NCI-H146 treated with DMSO at 0.1 percent for 48 hours (cell line): Measurements from ENCODE around the gene HAND1.
"Not testable (repeated sequence)": the region's sequence is repeated elsewhere in the genome, so short reads cannot be mapped to it uniquely, and the experiment has no call there.

ENCODE experiments used
- DNase-seq: peaks from one replicate; lab custom pipeline; 2025; ENCODE audit not compliant: unreplicated experiment; lab: John Stamatoyannopoulos, UW

The HAND1 gene

GRCh38 chr5:154478224-154478565 lies at the start of gene HAND1:
TSS of gene HAND1 (minus strand) at chr5:154478227. CDS start at chr5:154478008, 219 bp downstream.
- peak; percentile 15 for DNase-seq

DNA sequence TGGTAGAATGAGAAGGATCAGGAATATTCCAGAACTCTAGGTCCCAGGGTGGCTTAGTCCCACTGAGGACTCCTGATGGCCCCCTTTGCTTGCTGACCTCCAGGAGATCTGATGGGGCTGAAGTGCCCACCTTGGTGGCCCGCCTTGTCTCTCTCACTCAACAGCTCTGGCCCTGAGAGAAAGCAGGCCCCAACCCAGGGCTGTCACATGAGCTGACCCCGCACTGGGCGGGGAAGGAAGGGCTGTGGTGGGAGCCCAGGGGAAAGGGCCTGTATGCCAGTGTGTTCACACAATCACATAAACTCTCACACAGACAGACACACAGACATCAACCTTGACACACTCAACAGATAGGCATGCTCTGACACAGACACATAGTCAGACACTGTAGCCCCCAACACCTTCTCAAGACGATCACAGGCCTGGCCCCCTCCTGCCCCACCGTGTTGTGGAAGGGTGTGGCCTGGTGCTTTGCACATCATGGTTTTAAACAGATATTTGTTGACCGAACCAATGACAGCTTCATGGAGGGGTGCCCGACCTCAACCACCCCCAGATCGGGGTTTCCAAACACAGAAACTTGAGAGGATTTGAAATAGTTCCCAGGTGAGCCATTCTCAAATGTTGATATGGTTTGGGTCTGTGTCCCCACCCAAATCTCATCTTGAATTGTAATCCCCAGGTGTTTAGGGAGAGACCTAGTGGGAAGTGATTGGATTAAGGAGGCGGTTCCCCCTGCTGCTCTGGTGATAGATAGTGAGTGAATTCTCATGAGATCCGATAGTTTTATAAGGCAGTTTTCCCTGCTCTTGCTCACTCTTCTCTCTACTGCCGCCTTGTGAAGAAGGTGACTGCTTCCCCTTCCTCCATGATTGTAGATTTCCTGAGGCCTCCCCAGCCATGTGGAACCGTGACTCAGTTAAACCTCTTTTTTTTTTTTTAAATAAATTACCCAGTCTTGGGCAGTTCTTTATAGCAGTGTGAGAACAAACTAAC lies 48.5 kb upstream of the HAND1 start:
- DNase-seq: no peak

- no peak for DNase-seq
Observed at GRCh38 chr5:154524859-154525258, 46.8 kb upstream of the HAND1 start.

DNA sequence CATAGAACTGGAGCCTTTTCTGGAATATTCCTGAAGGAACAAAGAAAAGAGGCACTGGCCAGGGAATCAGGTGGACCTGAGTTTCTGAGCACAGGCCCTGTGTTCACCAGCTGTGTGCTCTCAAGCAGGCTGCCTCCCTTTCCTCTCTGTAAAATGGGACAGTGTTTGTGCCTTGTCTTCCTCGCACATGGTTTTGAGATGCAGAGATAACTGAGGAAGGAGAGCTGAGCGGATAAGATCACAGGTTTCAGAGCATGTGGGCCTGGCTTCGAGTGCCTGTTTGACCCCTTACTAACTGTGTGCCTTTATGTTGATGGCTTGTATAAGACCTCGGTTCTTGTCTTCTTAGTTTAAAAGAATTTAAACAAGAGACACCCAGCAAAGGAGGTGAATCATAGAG lies 46.2 kb upstream of the HAND1 start:
- DNase-seq: no peak

DNA sequence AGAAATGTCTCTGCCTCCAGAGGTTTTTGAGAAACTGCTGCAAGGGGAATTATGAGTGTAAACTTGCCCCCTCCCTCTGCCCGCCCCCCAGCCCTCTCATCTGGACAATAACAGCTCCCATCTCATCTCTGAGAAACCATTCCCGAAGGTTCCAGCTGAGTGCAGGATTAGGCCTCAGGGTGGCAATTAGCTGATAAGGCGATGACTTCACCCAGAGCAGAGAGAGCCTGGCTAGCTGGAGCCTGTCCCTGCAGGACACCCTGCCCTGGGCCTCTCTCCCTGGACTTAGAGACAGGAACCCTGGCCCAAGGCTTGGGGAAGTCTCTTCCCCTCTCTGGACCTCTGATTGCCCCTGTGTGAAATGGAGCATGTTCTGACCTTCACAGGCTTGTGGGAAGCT lies 45.7 kb upstream of the HAND1 start:
- no peak for DNase-seq

DNA sequence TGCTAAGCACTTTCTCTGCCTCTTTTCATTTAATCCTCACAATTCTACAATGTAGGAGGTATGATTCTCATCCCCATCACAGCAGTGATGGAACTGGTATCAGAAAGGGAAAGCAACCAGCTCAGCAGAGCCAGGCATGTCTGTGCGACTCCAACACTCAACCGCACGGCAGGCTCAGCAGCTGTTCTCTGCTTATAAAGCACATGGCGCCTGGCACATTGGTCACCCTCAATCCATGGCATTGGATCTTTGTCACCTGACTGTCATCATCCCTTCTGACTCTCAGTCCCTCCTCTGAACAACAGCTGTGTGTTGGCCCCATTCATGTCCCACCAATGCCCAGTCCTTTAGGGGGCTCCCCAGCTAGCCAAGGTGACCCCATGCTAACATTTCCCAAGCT lies 45.1 kb upstream of the HAND1 start:
- no peak for DNase-seq

- DNase-seq: no peak
Observed at GRCh38 chr5:154522284-154522683, 44.3 kb upstream of the HAND1 start.

- DNase-seq: no peak
Observed at GRCh38 chr5:154521756-154522155, 43.7 kb upstream of the HAND1 start.

DNA sequence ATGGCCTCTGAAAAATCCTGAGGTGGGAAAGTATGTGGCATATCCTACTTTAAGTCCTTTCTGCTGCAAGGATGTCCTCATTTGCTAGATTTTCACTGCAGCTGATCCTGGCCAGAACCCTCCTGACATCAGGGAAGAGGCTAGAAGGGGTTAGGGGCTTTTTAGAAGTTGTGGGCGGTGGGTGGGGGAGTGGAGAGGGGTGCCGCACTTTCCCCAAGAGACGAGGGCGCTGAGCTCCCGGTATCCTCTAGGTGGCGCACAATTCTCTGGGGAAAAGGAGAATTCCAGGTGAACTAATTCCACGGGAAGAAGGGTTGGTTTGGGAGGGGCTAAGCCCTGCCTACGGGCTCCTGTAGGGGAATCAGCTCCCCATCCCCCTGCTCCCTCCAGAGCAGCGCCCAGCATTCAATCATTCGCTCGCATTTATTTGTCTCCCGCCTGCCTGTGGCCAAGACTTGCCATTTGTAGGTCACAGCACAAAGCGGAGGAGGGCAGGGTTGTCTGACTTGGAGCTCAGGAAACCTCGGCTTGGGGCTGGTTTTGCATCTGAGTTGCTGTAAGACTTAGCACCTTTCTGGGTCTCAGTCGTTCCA lies 42.9 kb upstream of the HAND1 start:
- peak; percentile 34 for DNase-seq

DNA sequence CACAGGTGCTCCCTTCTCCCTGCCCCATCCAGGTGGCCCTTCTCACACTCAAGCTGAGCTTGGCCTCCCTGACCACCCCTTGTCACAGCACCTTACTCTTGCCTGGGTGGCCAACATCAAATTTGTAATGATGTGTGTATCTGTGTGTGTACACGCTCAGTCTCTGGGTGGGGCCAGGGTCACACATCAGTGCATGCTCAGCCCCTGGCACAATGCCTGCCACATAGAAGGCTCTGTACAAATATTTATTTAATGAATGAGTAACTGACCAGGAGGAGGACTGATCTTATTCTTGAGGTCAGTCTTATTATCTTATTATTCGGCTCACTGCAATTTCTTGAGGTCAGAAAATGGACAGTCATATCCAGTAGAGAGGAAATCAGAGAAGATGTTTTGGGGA lies 41.3 kb upstream of the HAND1 start:
- no peak for DNase-seq

- DNase-seq: no peak
Observed at GRCh38 chr5:154518438-154518867, 40.4 kb upstream of the HAND1 start.

- DNase-seq: no peak
Observed at GRCh38 chr5:154517810-154518437, 39.9 kb upstream of the HAND1 start.

GRCh38 chr5:154517181-154517580 lies 39.2 kb upstream of the HAND1 start:
- DNase-seq: no peak

- DNase-seq: no peak
Observed at GRCh38 chr5:154516475-154516874, 38.4 kb upstream of the HAND1 start.

DNA sequence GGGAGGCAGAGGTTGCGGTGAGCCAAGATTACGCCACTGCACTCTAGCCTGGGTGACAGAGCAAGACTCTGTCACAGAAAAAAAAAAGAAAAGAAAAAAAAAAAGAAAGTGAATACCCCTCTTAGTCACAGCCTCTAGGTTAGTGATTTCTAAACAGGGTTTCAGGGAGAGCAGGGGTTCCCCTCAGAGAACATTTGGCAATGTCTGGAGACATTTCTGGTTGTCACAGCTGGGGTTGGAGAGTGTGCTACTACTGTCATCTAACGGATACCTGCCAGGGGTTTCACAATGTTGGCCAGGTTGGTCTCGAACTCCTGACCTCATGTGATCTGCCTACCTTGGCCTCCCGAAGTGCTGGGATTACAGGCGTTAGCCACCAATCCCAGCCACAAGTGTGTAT lies 37.5 kb upstream of the HAND1 start:
- DNase-seq: not testable (repeated sequence)

DNA sequence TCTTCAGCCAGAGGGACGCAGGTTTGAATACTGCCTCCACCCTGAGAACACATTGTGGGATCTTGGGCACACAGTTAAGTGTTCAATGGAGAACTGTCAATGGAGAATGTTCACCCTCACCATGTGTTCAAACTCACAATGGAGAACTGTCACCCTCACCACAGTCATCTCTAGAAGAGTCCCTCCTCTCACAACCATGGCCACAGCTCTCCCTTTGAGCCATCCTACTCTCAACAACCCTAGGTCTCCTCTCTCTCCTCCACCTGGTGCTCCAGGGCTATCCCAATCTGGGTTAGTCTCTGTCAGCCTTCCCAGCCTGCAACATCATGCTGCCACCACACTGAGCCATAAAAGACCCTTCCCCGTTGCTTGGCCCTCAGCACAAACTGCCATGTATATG lies 36.3 kb upstream of the HAND1 start:
- DNase-seq: no peak

DNA sequence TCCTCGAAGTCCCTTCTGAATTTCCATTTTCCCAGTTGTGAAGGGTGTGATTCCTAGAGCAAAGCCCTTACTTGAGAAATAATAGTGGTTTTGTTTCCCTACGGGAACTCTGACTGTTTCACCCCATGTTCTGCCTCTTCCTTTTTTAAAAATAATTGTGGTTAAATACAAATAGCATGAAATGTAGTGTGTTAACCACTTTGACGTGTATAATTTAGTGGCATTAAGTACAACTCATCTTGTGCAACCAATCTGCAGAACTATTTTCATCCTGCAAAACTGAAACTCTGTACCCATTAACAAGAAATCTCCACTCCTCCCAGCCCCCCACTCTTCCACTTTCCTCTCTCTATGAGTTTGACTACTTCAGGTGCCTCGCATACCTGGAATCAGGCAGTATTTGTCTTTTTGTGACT lies 35.6 kb upstream of the HAND1 start:
- DNase-seq: no peak

DNA sequence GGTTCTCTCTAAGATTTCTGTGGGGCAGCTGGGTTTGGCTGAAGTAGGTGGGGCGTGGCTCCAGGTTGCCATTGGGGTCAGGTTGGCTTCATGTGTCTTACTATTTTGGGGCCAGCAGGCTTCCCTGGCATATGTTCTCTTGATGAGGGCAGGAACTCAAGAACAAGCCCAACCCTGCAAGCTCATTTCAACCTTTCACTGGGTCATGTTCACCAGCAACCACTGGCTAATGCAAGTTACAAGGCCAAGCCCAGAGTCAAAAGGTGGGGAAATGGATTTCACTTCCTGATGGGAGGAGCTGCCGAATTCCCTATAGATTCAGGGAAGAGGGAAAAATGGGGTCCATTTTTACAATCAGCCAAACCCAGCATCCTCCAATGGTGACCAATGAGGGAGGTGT lies 34.0 kb upstream of the HAND1 start:
- no peak for DNase-seq

DNA sequence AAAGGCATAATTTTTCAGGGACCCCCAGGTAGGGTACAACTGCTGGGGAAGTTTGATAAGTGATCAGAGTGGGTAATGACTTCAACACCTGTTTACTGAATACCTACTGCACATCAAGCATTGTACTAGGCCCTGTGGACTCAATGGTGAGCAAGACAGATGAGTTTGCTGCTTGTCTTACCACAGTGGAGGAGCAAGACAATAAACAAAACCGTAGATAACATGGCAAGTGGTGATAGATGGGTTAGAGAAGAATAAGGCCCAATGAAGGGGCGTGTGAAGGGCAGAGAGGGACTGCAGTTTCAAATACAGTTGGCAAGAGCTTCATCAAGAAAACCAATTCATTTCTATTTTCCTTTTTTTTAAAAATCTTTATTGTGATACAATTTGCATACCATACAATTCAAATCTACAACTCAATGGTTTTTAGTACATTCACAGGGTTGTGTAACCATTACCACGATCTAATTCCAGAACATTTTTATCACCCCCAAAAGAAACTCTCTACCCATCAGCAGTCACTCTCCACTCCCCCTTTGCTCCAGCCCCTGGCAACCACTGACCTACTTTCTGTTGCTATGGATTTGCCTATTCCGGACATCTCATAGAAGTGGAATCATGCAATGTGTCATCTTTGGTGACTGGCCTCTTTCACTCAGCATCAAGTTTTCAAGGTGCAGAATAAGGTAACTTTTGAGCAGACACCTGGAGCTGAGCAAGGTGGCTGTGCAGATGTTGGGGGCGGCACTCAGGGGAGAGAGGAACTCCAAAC lies 31.9 kb upstream of the HAND1 start:
- no peak for DNase-seq

DNA sequence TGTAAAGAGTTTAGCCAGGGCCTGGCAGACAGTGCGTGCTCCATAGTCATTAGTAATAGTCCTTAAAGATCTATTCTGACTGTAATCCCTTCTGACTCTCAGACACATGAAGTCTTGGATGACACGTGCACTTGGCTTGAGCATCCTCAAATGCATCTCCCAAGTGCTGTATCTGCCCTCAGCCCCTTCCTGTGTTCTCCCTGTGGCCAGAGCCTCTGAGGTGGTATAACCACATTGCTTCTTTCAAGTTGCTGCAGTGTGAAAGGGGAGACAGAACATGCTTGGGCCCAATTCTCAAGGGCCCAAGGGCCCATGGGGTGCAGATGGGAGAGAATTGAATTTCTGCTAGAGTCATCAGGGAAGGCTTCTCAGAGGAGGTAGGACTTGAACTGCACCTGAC lies 30.1 kb upstream of the HAND1 start:
- no peak for DNase-seq

DNA sequence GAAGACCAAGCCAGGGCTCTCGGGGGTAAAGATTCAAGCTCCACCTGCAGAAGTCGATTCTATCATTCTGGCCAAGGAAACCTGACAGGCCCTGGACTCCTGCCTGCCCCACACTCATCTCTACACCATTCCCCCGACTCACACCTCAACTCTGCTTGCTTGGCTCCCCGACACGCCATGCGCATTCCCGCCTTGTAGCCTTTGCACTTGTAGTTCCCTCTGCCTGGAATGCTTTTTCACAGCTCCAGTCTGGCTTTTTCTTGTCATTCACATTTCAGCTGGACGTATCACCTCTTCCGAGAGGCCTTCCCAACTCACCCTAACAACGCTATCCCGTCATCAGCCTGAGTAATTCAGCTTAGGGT lies 28.7 kb upstream of the HAND1 start:
- DNase-seq: no peak
